HCT116 (cell line): ENCODE results near the gene RNASE9. TPM values are rescaled to one million over a fixed set of nuclear protein-coding genes. Genes with fewer than 3 reads are reported as not detected.
"Not testable (repeated sequence)": the region's sequence is repeated elsewhere in the genome, so short reads cannot be mapped to it uniquely, and the experiment has no call there.

Experiments
- ATAC-seq: fragments of 200-7000 bp; cut with Tn5 transposase; 2 replicates; pipeline ENCODE4 v1.9.1; 2020; ENCODE audit warnings: mild to moderate bottlenecking, moderate library complexity
- BruUV-seq: library from RNA; stranded (reverse); fragments of 400-500 nt; replicated peaks from 2 replicates; lab custom pipeline; 2021; lab: Mats Ljungman, UMichigan
- CTCF ChIA-PET: fragments of 300-600 bp; sonication (Branson Sonifier 250); formaldehyde crosslinking; loops from one replicate; lab custom pipeline; 2021; ENCODE audit warnings: antibody characterized with exemption; lab: Charles Lee
- POLR2A ChIA-PET: fragments of 300-600, 350-600 bp; sonication (Branson Sonifier 250); formaldehyde crosslinking; loops from one replicate; lab custom pipeline; 2021; ENCODE audit warnings: antibody characterized with exemption; lab: Charles Lee
- RAD21 ChIA-PET, 2 experiments: fragments of 300-600 bp; sonication (Branson Sonifier 250); formaldehyde crosslinking; loops; one replicate each; lab custom pipeline; 2023; ENCODE audit warnings: low total read pairs in 2 of 2; ENCODE audit not compliant: uncharacterized antibody in 2 of 2, unreplicated experiment in 2 of 2, low non-redundant PET in 1 of 2; lab: Charles Lee
- DNase-seq: peaks from one replicate; pipeline ENCODE4 v3.0.0-alpha.2; 2010; ENCODE audit warnings: low read depth, low spot score
- H2AFZ ChIP-seq: fragments of 200-600 bp; shearing (Covaris generic), sonication (generic); 2 replicates; pipeline ENCODE4 v1.6.1; 2017; ENCODE audit warnings: low read depth, mixed run types, mixed read lengths, antibody characterized with exemption, low read length; ENCODE audit not compliant: poor library complexity, severe bottlenecking
- H3K27ac ChIP-seq: 2 replicates; pipeline ENCODE4 v1.5.1; 2012; ENCODE audit warnings: low read depth, low read length
- H3K27me3 ChIP-seq: fragments of 200-600 bp; sonication (generic); 2 replicates; pipeline ENCODE4 v1.6.1; 2016; ENCODE audit warnings: mixed run types, low read length, mixed read lengths; ENCODE audit not compliant: insufficient read depth
- H3K36me3 ChIP-seq, 2 experiments: fragments of 200-500 bp in 1 of 2; fragments of 200-600 bp in 1 of 2; sonication (Bioruptor generic) in 1 of 2; sonication (generic) in 1 of 2; 2 replicates each; pipeline versions ENCODE4 v1.5.1 to v1.6.1; 2014 to 2016; ENCODE audit warnings: low read length in 2 of 2, inconsistent platforms in 1 of 2, mixed read lengths in 1 of 2, mixed run types in 1 of 2; ENCODE audit not compliant: insufficient read depth in 2 of 2, control insufficient read depth in 1 of 2
- H3K4me1 ChIP-seq, 2 experiments: fragments of 200-600 bp in 1 of 2; sonication (generic) in 1 of 2; 2 replicates each; pipeline versions ENCODE4 v1.5.1 to v1.6.1; 2012 to 2017; ENCODE audit warnings: low read length in 2 of 2, inconsistent platforms in 1 of 2, mild to moderate bottlenecking in 1 of 2, mixed read lengths in 1 of 2, mixed run types in 1 of 2, moderate library complexity in 1 of 2; ENCODE audit not compliant: insufficient read depth in 2 of 2, control insufficient read depth in 1 of 2
- H3K4me2 ChIP-seq: fragments of 200-600 bp; sonication (generic); 2 replicates; pipeline ENCODE4 v1.6.1; 2017; ENCODE audit warnings: mixed run types, low read length, mixed read lengths
- H3K4me3 ChIP-seq, 2 experiments: fragments of 200-600 bp in 1 of 2; sonication (generic) in 1 of 2; replicated peaks in 1 of 2; 2 replicates each; pipeline ENCODE4 v1.5.1; 2011 to 2016; ENCODE audit warnings: low read length in 2 of 2, control low read depth in 1 of 2, low read depth in 1 of 2, mild to moderate bottlenecking in 1 of 2, mixed read lengths in 1 of 2, mixed run types in 1 of 2
- H3K79me2 ChIP-seq: fragments of 200-600 bp; sonication (generic); 2 replicates; pipeline ENCODE4 v1.6.1; 2017; ENCODE audit warnings: mild to moderate bottlenecking, mixed run types, low read length, moderate library complexity, mixed read lengths; ENCODE audit not compliant: insufficient read depth
- H3K9ac ChIP-seq: fragments of 200-600 bp; sonication (generic); 2 replicates; pipeline ENCODE4 v1.6.1; 2016; ENCODE audit warnings: low read length, mixed read lengths
- H3K9me2 ChIP-seq: fragments of 200-600 bp; sonication (generic), shearing (Covaris generic); 2 replicates; pipeline ENCODE4 v1.6.1; 2017; ENCODE audit warnings: mixed run types, mild to moderate bottlenecking, moderate library complexity; ENCODE audit not compliant: insufficient read depth
- H3K9me3 ChIP-seq, 2 experiments: fragments of 200-500 bp in 1 of 2; fragments of 200-600 bp in 1 of 2; sonication (Bioruptor generic) in 1 of 2; sonication (generic) in 1 of 2; 2 replicates each; pipeline ENCODE4 v1.6.1; 2014 to 2017; ENCODE audit warnings: low read length in 2 of 2, mixed read lengths in 2 of 2, inconsistent platforms in 1 of 2, low read depth in 1 of 2, mild to moderate bottlenecking in 1 of 2, mixed run types in 1 of 2, moderate library complexity in 1 of 2; ENCODE audit not compliant: control insufficient read depth in 1 of 2, insufficient read depth in 1 of 2
- H4K20me1 ChIP-seq: fragments of 200-600 bp; sonication (generic), shearing (Covaris generic); 2 replicates; pipeline ENCODE4 v1.6.1; 2017; ENCODE audit warnings: mixed run types, mild to moderate bottlenecking, moderate library complexity; ENCODE audit not compliant: insufficient read depth
- intact Hi-C: fragments of 100-400 bp; cut with micrococcal nuclease; formaldehyde crosslinking; loops from 2 replicates; pipeline ENCODE4 v1.10.0; 2022
- total RNA-seq: library from RNA; stranded (reverse); gene quantifications from one replicate; pipeline ENCODE4 v1.2.1, GENCODE V29; 2021; ENCODE audit not compliant: unreplicated experiment

Gene RNASE9
- total RNA-seq, 1 experiment from 2014 or later, result not detected

- CTCF ChIA-PET, H3K4me2 ChIP-seq, H2AFZ ChIP-seq, H3K4me1 ChIP-seq, DNase-seq, H3K9me2 ChIP-seq, BruUV-seq, H3K9me3 ChIP-seq, H3K27ac ChIP-seq, POLR2A ChIA-PET, H3K27me3 ChIP-seq, H3K36me3 ChIP-seq, H3K9ac ChIP-seq, H3K4me3 ChIP-seq, ATAC-seq, intact Hi-C loops, H4K20me1 ChIP-seq, H3K79me2 ChIP-seq, RAD21 ChIA-PET: not testable (repeated sequence)
These were observed 11.6 kb upstream of the RNASE9 start for GRCh38 chr14:20572382-20572990.

GRCh38 chr14:20570720-20571119, 9.9 kb upstream of the RNASE9 start:
- H3K27me3 ChIP-seq, H3K36me3 ChIP-seq, DNase-seq, H3K9me3 ChIP-seq, POLR2A ChIA-PET, H3K27ac ChIP-seq, H4K20me1 ChIP-seq, H3K9ac ChIP-seq, H3K4me2 ChIP-seq, H3K4me1 ChIP-seq, H3K79me2 ChIP-seq, ATAC-seq, RAD21 ChIA-PET, CTCF ChIA-PET, H2AFZ ChIP-seq, intact Hi-C loops, H3K9me2 ChIP-seq, H3K4me3 ChIP-seq, BruUV-seq: not testable (repeated sequence)

DNA sequence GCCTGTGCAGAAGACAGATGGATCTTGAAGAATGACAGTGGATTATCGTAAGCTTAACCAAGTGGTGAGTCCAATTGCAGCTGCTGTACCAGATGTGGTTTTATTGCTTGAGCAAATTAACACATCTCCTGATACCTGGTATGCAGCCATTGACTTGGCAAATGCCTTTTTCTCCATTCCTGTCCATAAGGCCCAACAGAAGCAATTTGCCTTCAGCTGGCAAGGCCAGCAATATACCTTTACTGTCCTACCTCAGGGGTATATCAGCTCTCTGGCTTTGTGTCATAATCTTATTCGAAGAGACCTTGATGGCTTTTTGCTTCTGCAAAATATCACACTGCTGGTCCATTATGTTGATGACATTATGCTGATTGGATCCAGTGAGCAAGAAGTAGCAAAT, 9.0 kb upstream of the RNASE9 start:
- RAD21 ChIA-PET, CTCF ChIA-PET, BruUV-seq, H3K27ac ChIP-seq, ATAC-seq, H3K79me2 ChIP-seq, intact Hi-C loops, H4K20me1 ChIP-seq, POLR2A ChIA-PET, H3K9ac ChIP-seq, H3K27me3 ChIP-seq, H3K9me3 ChIP-seq, H3K4me2 ChIP-seq, H2AFZ ChIP-seq, DNase-seq, H3K4me3 ChIP-seq, H3K36me3 ChIP-seq, H3K4me1 ChIP-seq, H3K9me2 ChIP-seq: not testable (repeated sequence)
